ENCODE results near the gene CEP164. TPM values are rescaled to one million over a fixed set of nuclear protein-coding genes. Genes with fewer than 3 reads are reported as not detected.

CEP164 gene
- total and polyA plus RNA-seq, 2 of the 8 experiments (the other 6 are each of a cell fraction or from before 2014, with no cell fraction given), result 8.4 to 20.8 TPM

- TF ChIP-seq EGR1 (IDR thresholded peaks at IDR 0.05; ENCODE audit: borderline replicate concordance, low read depth, low read length) (no peak), HDAC2 (IDR thresholded peaks at IDR 0.05; ENCODE audit: borderline replicate concordance in 1 of 2, low read depth in 2 of 2, low read length in 2 of 2) (no peak), SP2 (IDR thresholded peaks at IDR 0.05; ENCODE audit: low read length) (no peak), RAD21 (IDR thresholded peaks at IDR 0.05 in 1 of 2, conservative IDR thresholded peaks at IDR 0.05 in 1 of 2; ENCODE audit: low read depth in 2 of 2, low read length in 2 of 2) (no peak)
- TF ChIP-seq, protein P1, sequence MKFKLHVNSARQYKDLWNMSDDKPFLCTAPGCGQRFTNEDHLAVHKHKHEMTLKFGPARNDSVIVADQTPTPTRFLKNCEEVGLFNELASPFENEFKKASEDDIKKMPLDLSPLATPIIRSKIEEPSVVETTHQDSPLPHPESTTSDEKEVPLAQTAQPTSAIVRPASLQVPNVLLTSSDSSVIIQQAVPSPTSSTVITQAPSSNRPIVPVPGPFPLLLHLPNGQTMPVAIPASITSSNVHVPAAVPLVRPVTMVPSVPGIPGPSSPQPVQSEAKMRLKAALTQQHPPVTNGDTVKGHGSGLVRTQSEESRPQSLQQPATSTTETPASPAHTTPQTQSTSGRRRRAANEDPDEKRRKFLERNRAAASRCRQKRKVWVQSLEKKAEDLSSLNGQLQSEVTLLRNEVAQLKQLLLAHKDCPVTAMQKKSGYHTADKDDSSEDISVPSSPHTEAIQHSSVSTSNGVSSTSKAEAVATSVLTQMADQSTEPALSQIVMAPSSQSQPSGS (IDR thresholded peaks at IDR 0.05; ENCODE audit: low read length), result no peak
Observed at GRCh38 chr11:117378976-117379865, 51.6 kb downstream of the CEP164 start (continued).
